Right atrium auricular region (tissue), 2 donors: ENCODE measurements around the gene POLR3K. TPM values are rescaled to one million over a fixed set of nuclear protein-coding genes. Genes with fewer than 3 reads are reported as not detected.

Source experiments
- DNase-seq: peaks from one replicate; pipeline ENCODE4 v3.0.0-alpha.2; 2019; ENCODE audit warnings: low spot score
- H3K27ac ChIP-seq, 2 donors: fragments of 200-600 bp; sonication (generic); 1 replicate in 1 of 2; 2 replicates in 1 of 2; pipeline ENCODE4 v1.5.1; 2016 to 2019
- H3K27me3 ChIP-seq, 2 donors: fragments of 200-600 bp; sonication (generic); one replicate each; pipeline versions ENCODE4 v1.5.1 to v1.6.0; 2017 to 2019
- H3K36me3 ChIP-seq: fragments of 200-600 bp; sonication (generic); one replicate; pipeline ENCODE4 v1.5.1; 2016
- H3K4me1 ChIP-seq, 2 donors: fragments of 200-600 bp; sonication (generic); one replicate each; pipeline versions ENCODE4 v1.5.1 to v1.6.0; 2017 to 2019
- H3K4me3 ChIP-seq, 2 donors: fragments of 200-600 bp; sonication (generic); 1 replicate in 1 of 2; 2 replicates in 1 of 2; pipeline ENCODE4 v1.5.1; 2017 to 2019; ENCODE audit warnings: mild to moderate bottlenecking in 1 of 2, moderate library complexity in 1 of 2
- H3K9me3 ChIP-seq, 2 donors: fragments of 200-600 bp; sonication (generic); one replicate each; pipeline ENCODE4 v1.5.1; 2019
- CTCF ChIP-seq, 2 donors: fragments of 200-600 bp; sonication (generic); IDR thresholded peaks; one replicate each; pipeline ENCODE4 v1.5.1; 2019; ENCODE audit warnings: antibody characterized with exemption in 2 of 2
- total RNA-seq, 2 donors: library from RNA; depleted of rRNA; stranded (reverse); fragments of >200 nt; gene quantifications; one replicate each; pipeline ENCODE4 v1.1.0, GENCODE V29; 2016

POLR3K gene
- total RNA-seq, 2 donors from 2014 or later = 4.0 TPM

GRCh38 chr16:63466-63865 lies 10.1 kb upstream of the POLR3K start:
- no peak for TF ChIP-seq CTCF (IDR thresholded peaks at IDR 0.05)
- no peaks in the 10 kb centered on the region for H3K27me3 ChIP-seq
- peaks cover 67% of the 10 kb centered on the region for H3K36me3 ChIP-seq
- no peak for DNase-seq
- H3K9me3 ChIP-seq = no peaks in the 10 kb centered on the region
- no peak overlapping the region for H3K27ac ChIP-seq
- peaks cover 0 to 31% of the 10 kb centered on the region in 2 donors for H3K4me1 ChIP-seq
- H3K4me3 ChIP-seq = no peak overlapping the region

GRCh38 chr16:62968-63391 lies 9.6 kb upstream of the POLR3K start:
- H3K4me1 ChIP-seq = peaks cover 0 to 27% of the 10 kb centered on the region in 2 donors
- DNase-seq = no peak

DNA sequence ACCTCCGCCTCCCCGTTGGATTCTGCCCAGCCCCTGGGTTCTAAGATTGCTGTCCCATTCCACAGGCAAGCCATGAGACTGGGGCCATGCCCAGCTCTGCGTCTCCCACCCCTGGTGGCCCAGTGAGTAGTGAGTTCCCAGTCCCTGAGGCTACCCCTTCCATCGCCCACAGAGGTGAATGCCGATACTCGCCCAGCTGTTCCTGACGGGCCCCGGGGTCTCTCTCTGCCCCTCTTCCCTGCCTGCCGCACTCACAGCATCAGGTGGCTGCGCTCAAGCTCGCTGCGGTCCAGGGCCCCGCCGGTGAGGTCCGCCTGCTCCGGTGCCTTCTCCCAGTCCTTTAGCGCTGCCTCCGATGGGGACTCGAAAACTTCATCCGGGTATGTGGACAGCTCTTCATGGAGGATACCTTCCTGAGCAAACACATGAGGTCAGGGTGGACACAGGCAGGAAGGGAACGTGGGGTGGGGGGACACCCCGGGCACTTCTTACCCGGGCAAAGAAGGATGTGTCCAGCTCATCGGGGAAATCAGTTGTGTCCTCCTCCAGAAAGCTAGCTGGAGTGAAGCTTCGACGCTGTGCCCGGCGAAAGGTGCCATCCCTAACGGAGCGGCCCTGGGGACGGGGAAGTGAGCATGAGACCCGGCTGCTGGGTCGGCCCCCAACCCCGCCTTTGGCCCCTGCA lies 9.0 kb upstream of the POLR3K start:
- peaks cover 78% of the 10 kb centered on the region for H3K36me3 ChIP-seq

More at GRCh38 chr16:62968-63391, 9.6 kb upstream of the POLR3K start:
- H3K36me3 ChIP-seq = peaks cover 72% of the 10 kb centered on the region
- no peaks in the 10 kb centered on the region for H3K27me3 ChIP-seq
- no peak for TF ChIP-seq CTCF (IDR thresholded peaks at IDR 0.05)
- no peak overlapping the region for H3K4me3 ChIP-seq
- no peaks in the 10 kb centered on the region for H3K9me3 ChIP-seq
- H3K27ac ChIP-seq = no peak overlapping the region

GRCh38 chr16:61879-62281 lies 8.5 kb upstream of the POLR3K start:
- H3K27ac ChIP-seq = no peak overlapping the region
- H3K27me3 ChIP-seq = no peaks in the 10 kb centered on the region
- TF ChIP-seq CTCF (IDR thresholded peaks at IDR 0.05) = no peak
- peaks cover 83% of the 10 kb centered on the region for H3K36me3 ChIP-seq
- H3K4me3 ChIP-seq = no peak overlapping the region
- H3K9me3 ChIP-seq = no peaks in the 10 kb centered on the region
- H3K4me1 ChIP-seq = peaks cover 0 to 16% of the 10 kb centered on the region in 2 donors
- DNase-seq = no peak

More for the DNA sequence above, 9.0 kb upstream of the POLR3K start:
- Histone ChIP-seq H3K27ac (no peak overlapping the region), H3K9me3 (no peaks in the 10 kb centered on the region), H3K4me3 (no peak overlapping the region), H3K27me3 (no peaks in the 10 kb centered on the region), H3K4me1 (peaks cover 0 to 21% of the 10 kb centered on the region in 2 donors)
- no peak for TF ChIP-seq CTCF (IDR thresholded peaks at IDR 0.05)
- no peak for DNase-seq

- H3K27me3 ChIP-seq = no peaks in the 10 kb centered on the region
- peaks cover 90% of the 10 kb centered on the region for H3K36me3 ChIP-seq
- no peak for DNase-seq
- H3K4me1 ChIP-seq = peaks cover 0 to 9% of the 10 kb centered on the region in 2 donors
- no peak overlapping the region for H3K27ac ChIP-seq
- no peak overlapping the region for H3K4me3 ChIP-seq
- TF ChIP-seq CTCF (IDR thresholded peaks at IDR 0.05) = no peak
- no peaks in the 10 kb centered on the region for H3K9me3 ChIP-seq
Measured at GRCh38 chr16:60929-61878, 7.8 kb upstream of the POLR3K start.
